Retina (tissue), 1 donor: ENCODE measurements around the gene RPS6KA3.
"Not testable (repeated sequence)": the region's sequence is repeated elsewhere in the genome, so short reads cannot be mapped to it uniquely, and the experiment has no call there.

Experiments used
- DNase-seq: peaks from one replicate; pipeline ENCODE4 v3.0.0-alpha.2; 2016

RPS6KA3 gene

DNA sequence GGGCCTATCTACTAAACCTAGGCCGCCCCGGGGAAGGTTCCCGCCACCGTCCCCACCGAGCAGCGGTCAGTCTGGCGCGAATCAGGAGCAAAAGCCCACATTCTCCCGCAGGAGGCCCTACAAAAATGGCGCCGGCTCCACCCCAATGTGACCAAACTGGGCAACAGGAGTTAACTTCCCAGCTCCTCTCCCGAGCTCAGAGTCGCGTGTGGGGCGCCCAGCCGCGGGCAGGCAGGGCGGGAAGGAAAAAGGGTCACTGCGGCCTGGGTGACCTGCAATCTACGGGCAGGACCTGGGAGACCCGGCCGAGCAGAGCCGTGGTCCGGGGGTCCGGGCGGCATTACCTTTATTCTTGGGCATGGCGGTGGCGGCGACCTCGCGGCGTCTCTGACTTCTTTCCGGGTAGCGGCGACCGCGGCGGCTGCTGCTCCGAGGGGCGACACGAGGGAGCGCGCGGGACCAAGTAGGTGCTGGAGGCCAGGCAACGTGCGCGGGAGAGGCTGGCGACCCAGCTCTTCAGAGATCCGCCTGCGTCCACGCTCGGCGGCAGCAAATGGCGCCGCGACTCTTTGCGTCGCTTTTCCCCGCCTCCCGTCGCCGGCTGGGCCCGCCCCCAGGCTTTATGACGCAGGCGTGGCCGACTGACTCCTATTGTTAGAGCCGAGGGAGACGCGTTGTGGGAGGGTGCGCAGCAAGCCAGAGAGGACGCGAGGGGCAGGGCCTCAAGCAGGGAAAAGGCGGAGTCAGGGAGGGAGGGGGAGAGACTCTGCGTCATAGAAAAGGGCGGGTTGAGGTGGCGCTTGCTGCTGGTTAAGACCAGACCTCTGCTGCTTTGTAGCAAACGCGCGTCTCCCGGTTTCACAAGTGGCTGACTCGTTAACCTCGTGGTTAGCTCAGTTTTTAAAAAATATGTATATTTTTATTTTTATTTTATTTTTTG lies 125.2 kb downstream of the RPS6KA3 start, which contains the start of gene EIF1AX:
Gene EIF1AX, minus strand, starts transcription at position 558 of the 940 bp plus-strand sequence. Its CDS starts 198 bp downstream, at position 360.
- DNase-seq = peak; percentile 97

DNA sequence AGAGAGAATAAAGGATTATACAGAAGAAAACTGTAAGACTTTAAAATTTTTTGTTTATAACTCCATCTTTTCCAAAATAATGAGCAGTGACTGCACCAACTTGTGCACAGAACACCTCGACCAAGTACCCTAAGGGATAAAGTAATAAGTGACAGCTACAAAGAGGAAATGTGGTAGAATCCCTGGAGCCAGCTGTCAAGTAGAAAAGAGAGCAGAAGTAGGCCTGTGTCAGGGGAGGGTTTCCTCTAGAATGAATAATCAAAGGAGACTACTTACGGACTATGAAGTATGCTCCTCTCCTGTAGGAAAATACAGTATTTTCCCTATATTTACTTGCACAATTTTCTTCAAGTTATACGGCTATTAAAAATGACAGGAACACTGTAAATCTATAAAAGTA lies 126.3 kb downstream of the RPS6KA3 start:
- DNase-seq = no peak

DNA sequence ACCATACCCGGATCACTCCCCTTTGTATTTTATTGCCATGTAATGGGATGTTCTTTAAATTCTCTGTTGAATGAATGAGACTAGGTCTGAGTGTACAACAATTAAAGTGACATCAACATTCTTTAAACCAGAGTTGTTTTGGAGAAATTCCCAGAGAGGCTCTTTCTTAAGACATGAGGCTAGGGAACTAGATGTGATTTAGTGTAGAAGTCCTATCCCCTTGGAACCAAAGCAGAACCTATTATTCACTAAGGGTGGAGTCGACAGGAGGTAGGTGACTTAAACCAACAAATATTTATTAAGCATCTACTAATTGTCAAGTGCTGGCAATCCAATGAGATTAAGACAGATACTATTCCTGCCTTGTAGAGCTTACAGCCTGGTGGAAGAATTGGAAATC lies 126.7 kb downstream of the RPS6KA3 start:
- DNase-seq = no peak

DNA sequence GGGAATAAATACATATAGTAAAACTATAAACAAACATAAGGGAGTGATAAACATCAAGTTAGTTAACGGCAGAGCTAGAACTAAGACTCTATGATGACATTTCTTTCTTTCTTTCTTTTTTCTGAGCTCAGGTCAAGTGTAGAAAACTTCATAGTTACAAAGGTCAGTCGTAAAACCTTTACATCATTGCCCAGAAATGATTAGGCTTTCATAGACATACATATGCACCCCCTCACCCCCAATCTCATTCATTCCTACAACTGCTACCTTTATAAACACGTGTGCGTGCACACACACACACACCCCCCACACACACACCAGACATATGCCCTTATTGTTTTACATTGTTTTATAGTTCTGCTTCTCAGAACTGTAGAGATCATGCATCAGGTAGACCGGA lies 130.8 kb downstream of the RPS6KA3 start:
- DNase-seq = no peak

DNA sequence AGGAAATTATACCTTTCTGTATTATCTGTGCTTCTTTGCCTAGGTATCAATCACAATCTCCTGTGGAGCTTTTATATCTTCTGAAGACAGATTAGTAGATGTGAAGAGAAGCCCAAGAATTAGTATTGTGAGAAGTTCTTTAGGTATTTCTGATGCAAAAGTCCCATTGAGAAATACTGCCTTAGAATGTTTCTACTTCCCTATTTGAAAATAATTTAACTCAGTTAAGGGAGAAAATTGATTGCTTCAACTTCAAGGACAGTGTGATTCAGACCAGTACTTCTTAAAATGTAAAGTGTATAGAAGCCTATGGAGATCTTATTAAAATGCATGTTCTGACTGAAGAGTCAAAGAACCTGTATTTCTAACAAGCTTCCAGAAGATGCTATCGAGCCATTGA lies 134.0 kb downstream of the RPS6KA3 start:
- no peak for DNase-seq

DNA sequence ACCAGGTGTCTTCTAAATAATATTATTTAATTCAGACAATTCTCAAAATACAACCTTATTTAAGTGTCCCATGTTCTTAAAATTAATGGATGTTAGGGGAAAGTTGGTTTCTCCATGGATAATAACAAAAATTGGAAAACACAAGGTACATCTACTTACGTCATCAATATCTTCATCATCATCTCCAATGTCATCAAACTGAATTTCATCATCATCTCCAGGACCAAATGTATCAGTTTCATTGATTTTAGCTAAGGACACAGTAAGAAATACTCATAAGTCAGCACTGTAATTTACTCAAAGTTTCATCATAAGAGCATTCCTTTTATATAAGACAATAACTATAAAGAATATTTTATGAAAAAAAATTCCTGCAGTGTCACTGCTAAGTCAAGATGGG lies 136.4 kb downstream of the RPS6KA3 start:
- no peak for DNase-seq

DNA sequence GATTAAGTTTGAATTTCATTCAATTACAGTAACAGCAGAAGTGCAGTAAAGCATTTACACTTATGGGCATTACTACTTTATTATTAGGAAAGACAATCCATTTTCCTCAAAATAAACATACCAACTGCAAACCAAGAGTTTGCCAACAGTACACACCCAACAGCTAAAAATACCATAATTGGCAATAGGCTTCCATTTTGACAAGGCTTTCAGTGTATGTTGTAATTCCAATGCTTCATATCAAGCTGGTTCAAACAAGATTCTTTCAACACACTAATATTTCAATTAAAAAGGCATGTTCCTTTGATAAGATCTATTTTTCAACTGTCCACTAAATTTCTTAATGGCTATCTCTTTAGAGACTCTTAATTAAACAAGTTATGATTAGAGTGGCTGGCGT lies 137.2 kb downstream of the RPS6KA3 start:
- no peak for DNase-seq

DNA sequence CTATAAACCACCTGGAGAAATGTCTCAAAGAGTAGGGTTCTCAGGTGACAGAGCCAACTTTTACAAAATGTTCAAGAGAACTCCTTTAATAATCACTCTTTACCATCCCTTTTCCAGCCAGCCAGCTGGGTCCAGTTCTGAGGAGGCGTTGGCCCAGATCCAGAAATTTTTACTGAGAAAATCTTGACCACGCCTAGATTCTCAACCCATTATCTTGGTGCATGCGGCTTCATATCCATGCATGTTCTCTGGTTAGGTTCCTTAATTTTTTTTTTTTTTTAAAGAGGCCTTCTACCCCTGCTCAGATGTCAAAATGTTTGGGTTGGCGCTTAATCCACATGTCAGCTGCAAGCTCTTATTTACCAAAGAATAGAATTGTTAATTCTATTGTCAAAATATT lies 138.0 kb downstream of the RPS6KA3 start:
- DNase-seq = no peak

DNA sequence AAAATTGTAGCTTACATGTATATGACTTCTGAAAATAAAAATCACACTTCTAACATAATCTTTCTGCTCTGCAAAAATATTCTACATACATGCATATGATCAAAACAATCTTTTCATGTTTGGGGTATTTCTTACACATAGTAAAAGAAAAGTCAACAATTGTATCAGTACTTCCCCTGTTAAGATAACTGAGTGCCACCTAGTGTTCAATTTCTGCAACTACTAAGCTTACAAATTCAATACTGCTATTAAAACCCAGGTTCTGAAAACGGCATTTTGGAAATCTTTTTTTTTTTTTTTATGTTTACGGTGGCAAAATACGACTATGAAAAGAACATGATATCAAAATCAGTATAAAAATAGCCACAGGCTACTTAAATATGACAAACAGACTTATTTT lies 139.3 kb downstream of the RPS6KA3 start:
- not testable (repeated sequence) for DNase-seq

DNA sequence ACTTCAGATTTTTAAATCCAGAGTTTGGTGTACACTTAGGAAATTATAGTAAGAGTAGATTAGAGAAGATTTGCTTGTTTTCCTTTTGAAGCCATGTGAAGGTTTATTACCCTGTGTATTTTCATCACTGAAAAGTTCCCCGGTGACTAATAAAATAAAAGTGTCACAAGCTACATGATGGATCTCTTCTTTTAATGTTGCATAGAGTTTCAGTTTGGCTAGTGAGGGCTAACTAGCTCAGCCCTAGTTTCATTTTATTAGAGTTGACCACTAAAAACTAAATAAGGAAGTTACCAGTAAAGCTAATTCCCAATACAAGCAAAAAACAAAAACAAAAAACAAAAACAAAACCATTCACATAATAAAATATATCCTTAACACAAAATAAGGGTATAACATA lies 139.9 kb downstream of the RPS6KA3 start:
- not testable (repeated sequence) for DNase-seq

DNA sequence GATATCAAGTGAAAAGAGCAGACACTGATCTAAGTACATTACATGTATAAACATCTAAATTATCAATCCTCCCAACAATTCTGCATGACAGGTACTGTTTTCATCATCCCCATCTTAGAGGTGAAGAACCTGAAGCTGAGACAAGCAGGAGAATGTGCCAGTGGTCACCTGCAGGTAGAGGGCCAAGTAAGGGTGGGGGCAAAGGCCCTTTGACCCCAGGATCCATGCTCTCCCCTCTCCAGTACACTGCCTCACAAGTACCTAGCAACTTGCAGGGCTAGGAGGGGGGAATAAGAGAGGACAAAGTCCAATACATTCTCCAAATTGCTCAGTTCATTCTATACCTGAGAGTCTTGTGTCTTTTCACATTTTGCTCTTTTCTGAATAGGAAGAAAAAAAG lies 141.7 kb downstream of the RPS6KA3 start:
- no peak for DNase-seq

DNA sequence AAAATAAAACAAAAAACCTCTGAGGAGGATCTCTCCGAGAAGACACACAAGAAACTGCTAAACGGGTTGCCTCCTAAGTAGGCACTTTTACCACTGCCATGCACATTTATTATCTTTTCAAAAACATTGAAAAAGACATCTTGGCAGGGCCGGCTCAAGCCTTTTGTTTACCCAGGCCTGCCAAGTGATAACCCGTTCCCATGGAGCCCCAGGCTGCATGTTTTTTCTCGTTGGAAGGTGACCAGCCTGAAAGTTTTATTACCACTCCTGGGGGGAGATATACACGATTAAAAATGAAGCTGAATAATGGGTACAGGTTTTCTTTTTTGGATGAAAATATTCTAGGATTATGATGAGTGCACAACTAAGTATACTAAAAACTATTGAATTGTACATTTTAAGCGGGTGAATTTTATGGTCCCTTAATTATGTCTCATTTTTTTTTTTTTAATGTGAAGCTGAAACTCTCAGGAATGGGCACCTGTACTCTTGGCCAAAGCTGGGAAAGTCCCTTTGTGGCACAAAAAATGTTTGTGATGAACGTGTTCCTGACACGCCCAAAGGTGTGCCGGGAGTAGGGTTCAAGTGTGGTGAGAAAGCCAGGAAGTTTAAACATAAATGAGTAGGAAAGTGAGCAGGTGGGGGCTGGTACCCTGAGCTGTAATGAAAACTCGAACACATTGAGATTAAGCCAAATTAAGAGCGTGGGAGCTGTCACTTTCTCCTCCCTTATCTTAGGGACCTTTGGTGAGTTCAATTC lies 148.5 kb downstream of the RPS6KA3 start:
- peak; percentile 7 for DNase-seq

DNA sequence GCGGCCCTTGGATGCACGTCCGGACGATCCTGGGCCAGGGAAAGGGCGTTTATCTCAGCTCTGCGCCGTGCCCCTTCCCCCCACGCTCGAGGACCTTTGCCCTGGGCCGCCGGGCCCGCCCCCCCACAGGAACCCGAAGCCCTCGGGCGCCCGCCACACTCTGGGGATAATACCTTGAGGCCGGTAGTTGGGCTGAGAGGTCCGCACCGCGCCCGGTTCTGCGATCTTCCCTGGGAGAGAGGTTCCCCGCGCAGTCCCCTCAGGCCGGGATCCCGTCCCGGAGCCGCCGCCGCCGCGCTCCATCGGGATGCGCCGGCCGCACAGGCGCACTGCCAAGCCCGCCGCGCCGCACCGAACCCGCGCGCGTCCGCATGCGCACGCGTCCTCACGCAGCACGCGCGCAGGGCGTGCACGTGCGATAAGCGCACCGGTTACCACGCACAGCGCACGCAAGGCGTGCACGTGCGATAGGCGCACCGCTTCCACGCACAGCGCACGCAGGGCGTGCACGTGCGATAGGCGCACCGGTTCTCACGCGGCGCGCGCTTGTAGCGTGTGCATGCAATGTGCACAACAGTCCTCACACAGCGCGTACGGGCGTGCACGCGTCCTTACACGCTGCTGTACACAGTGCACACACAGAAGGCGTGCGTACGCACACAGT lies 150.0 kb downstream of the RPS6KA3 start, which contains the start of gene MAP7D2:
Gene MAP7D2, minus strand, starts transcription at position 331 of the 664 bp plus-strand sequence. Its CDS starts 28 bp downstream, at position 303.
- DNase-seq = peak; percentile 66

DNA sequence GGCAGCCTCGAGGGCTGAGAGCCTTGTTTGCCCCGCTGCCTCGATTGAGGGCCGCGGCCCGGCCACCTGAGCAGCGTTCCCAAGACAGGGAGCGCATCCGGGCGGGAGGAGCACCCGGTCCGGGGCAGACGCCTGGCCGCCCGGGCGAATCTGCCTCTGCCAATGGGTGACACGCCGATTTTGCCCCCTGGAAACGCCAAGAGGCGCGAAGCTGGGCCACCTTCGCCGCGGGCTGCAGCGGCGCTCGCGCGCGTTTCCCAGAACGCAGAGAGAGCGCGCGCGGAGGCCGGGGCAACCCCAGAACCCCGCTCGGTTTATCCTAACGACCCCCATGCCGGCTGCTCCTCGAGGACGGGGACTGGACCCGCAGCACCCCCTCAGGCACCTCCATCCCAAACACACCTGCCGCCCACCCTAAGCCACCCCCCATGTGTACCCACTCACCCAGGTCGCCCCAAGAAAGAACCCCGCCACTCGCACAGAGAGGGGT lies 150.6 kb downstream of the RPS6KA3 start:
- peak; percentile 57 for DNase-seq

DNA sequence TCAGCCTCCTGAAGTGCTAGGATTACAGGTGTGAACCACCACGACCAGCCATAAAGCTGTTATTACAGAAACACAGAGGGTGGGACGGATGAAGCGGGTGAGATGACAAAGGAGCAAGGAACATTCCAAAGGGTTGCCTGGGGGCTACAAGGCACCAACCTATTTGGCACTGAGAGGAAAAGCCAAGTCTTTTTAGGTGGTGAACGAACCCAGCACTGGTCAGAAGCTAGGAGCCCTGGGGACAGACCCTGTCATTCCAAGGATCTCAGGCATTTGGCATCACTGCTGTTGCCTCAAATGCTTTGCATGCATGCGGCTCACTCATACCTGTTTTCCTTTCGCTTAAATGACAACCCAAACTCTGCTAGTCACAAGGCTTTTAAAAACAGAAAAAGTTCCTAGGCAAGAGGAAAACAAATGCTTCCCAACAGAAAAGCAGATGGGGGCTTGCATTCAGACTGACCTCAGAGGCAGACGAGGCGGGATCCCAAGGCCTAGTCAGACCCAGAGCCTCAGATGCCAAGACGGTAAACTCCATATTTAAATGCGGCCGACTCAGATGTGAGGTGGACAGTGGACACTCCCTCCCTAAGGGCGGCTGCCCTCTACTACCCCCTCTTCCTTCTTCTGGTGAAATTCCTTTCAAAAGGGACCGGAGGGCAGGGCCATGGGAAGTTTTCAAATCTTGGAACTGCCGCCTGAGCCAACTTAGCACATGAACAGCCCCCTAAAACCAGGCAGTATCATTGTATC lies 154.5 kb downstream of the RPS6KA3 start:
- no peak for DNase-seq

DNA sequence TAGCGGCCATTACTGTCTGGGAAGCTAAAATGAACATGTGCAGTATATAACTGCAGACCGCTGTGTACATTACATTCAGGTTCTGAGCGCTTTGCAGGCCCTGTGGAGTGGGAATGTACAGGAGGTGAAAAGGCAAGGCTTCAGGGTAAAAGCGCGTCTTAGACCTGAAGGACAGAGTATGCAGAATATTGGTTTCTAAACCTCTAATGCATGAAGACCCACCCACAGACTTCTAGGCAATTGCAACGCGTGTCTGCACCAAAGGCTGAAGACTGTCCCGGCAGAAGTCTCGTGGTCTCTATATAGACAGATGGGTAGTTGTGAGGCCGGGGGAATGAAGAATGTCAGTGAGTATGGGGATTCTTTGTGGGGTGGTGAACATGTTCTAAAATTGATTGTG lies 155.4 kb downstream of the RPS6KA3 start:
- no peak for DNase-seq

DNA sequence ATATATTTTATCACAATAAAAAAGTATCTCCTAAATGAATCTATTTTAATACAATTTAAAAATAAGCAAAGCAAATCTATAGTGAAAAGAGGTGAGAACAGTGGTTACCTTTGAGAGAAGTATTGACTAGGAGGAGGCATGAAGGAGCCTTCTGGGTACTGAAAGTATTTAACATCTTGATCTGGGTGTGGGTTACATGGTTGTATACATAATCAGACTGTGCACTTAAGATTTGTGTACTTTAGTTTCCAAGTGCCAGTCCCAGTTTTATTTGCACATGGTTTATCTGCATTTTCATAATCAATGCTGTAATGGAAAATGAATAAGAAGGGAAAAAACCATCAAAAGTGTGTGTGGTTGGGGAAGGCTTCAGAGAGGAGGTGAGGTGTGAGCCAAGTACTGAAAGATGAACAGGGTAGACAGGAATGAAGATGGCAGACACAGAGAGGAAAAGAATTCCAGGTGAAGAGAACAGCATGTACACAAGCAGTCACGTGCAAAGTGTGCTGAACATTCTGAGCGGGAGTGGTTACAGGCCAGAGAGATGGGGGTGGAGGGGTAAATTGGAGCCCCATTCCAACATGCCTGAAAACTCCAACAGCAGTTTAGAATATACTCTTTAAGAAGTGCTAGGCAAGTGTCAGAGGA lies 164.7 kb downstream of the RPS6KA3 start:
- DNase-seq = no peak
